SU-DHL-6 (cell line): Measurements from ENCODE around the gene BTBD16.

ENCODE experiments used
- H2AFZ ChIP-seq: fragments of 200-600 bp; sonication (generic); 2 replicates; pipeline ENCODE4 v1.6.1; 2014; ENCODE audit warnings: low read depth, mild to moderate bottlenecking, moderate library complexity, mixed read lengths, antibody characterized with exemption, low read length; ENCODE audit not compliant: severe bottlenecking
- H3F3A ChIP-seq: fragments of 200-600 bp; shearing (Covaris generic); 2 replicates; pipeline ENCODE4 v1.6.0; 2016; ENCODE audit warnings: antibody characterized with exemption, mild to moderate bottlenecking; ENCODE audit not compliant: insufficient read depth
- H3K27ac ChIP-seq: fragments of 200-600 bp; sonication (generic); 2 replicates; pipeline ENCODE4 v1.5.1; 2016; ENCODE audit warnings: low read depth, mild to moderate bottlenecking, low read length, moderate library complexity, mixed read lengths
- H3K27me3 ChIP-seq: fragments of 200-600 bp; sonication (generic), shearing (Covaris generic); 2 replicates; pipeline ENCODE4 v1.6.0; 2014; ENCODE audit warnings: mild to moderate bottlenecking, low read length
- H3K36me3 ChIP-seq: fragments of 200-600 bp; sonication (generic); 2 replicates; pipeline ENCODE4 v1.6.1; 2014; ENCODE audit warnings: mild to moderate bottlenecking, low read length, mixed read lengths
- H3K4me2 ChIP-seq: fragments of 300-600, 200-600 bp; shearing (Covaris generic), sonication (generic); 2 replicates; pipeline ENCODE4 v1.6.0; 2014; ENCODE audit warnings: low read length, low read depth, mild to moderate bottlenecking; ENCODE audit not compliant: poor library complexity, severe bottlenecking
- H3K4me3 ChIP-seq: fragments of 200-600 bp; sonication (generic); 2 replicates; pipeline ENCODE4 v1.5.1; 2014; ENCODE audit warnings: antibody characterized with exemption, low read length, mild to moderate bottlenecking, mixed read lengths; ENCODE audit not compliant: insufficient read depth, poor library complexity, severe bottlenecking
- H3K79me2 ChIP-seq: fragments of 200-600 bp; sonication (generic); 2 replicates; pipeline ENCODE4 v1.6.1; 2014; ENCODE audit warnings: mild to moderate bottlenecking, low read length, moderate library complexity; ENCODE audit not compliant: insufficient read depth
- H3K9ac ChIP-seq: fragments of 200-600 bp; sonication (generic); 2 replicates; pipeline ENCODE4 v1.7.0; 2014; ENCODE audit warnings: mild to moderate bottlenecking, low read length
- H3K9me2 ChIP-seq: fragments of 200-600 bp; sonication (generic); replicated peaks from 2 replicates; pipeline ENCODE4 v1.6.1; 2014; ENCODE audit warnings: low read length; ENCODE audit not compliant: insufficient read depth
- H3K9me3 ChIP-seq: fragments of 200-600 bp; sonication (generic); 2 replicates; pipeline ENCODE4 v1.6.1; 2014; ENCODE audit warnings: low read length, mixed read lengths; ENCODE audit not compliant: insufficient read depth
- H4K20me1 ChIP-seq: fragments of 200-600 bp; sonication (generic); 2 replicates; pipeline ENCODE4 v1.6.1; 2014; ENCODE audit warnings: low read depth, mild to moderate bottlenecking, antibody characterized with exemption, low read length, moderate library complexity, mixed read lengths
- CTCF ChIP-seq: fragments of 200-600 bp; sonication (generic); IDR thresholded peaks from one replicate; pipeline ENCODE4 v1.5.1; 2017; ENCODE audit warnings: antibody characterized with exemption, mild to moderate bottlenecking, low read length, moderate library complexity; ENCODE audit not compliant: insufficient read depth, poor library complexity, severe bottlenecking
- EZH2phosphoT487 ChIP-seq: fragments of 200-600 bp; sonication (generic), shearing (Covaris generic); conservative IDR thresholded peaks from 2 replicates; pipeline ENCODE4 v1.6.1; 2018; ENCODE audit warnings: mild to moderate bottlenecking, antibody characterized with exemption, low read length, moderate library complexity, mixed read lengths

BTBD16 gene

GRCh38 chr10:122271076-122271475 is at the start of gene BTBD16:
BTBD16 (plus strand) TSS chr10:122271296; CDS start chr10:122275082, 3,786 bp downstream.
- H3K9me2 ChIP-seq: no peaks in the 10 kb centered on the region
- H3K4me3 ChIP-seq: no peak within 1 kb of the TSS
- H3K27me3 ChIP-seq: no peaks in the 10 kb centered on the region
- H3K27ac ChIP-seq: no peak within 1 kb of the TSS
- TF ChIP-seq EZH2phosphoT487: no peak
- no peak for TF ChIP-seq CTCF
- H3K9ac ChIP-seq: no peak within 1 kb of the TSS
- H2AFZ ChIP-seq: no peak within 1 kb of the TSS
- H4K20me1 ChIP-seq: no peaks in the 10 kb centered on the region
- no peak within 1 kb of the TSS for H3K4me2 ChIP-seq
- no peaks in the 10 kb centered on the region for H3K79me2 ChIP-seq
- H3K9me3 ChIP-seq: no peaks in the 10 kb centered on the region
- H3K36me3 ChIP-seq: no peaks in the 10 kb centered on the region
- H3F3A ChIP-seq: no peaks in the 10 kb centered on the region

- Histone ChIP-seq H3K36me3 (no peaks in the 10 kb centered on the region), H3K9ac (no peak overlapping the region), H3K4me2 (no peak overlapping the region), H3K9me3 (no peaks in the 10 kb centered on the region), H3K27ac (no peak overlapping the region), H2AFZ (no peak overlapping the region), H3K4me3 (no peak overlapping the region), H3K27me3 (no peaks in the 10 kb centered on the region), H4K20me1 (no peaks in the 10 kb centered on the region), H3F3A (no peaks in the 10 kb centered on the region), H3K9me2 (no peaks in the 10 kb centered on the region), H3K79me2 (no peaks in the 10 kb centered on the region)
- TF ChIP-seq EZH2phosphoT487 (no peak), CTCF (no peak)
Observed at GRCh38 chr10:122221958-122222357, 49.1 kb upstream of the BTBD16 start.

- H3K9me3 ChIP-seq: no peaks in the 10 kb centered on the region
- H4K20me1 ChIP-seq: no peaks in the 10 kb centered on the region
- no peaks in the 10 kb centered on the region for H3K36me3 ChIP-seq
- no peaks in the 10 kb centered on the region for H3K79me2 ChIP-seq
- no peaks in the 10 kb centered on the region for H3F3A ChIP-seq
- TF ChIP-seq EZH2phosphoT487 (no peak), CTCF (no peak)
- H3K4me2 ChIP-seq: no peak overlapping the region
- H2AFZ ChIP-seq: no peak overlapping the region
- no peak overlapping the region for H3K9ac ChIP-seq
- H3K9me2 ChIP-seq: no peaks in the 10 kb centered on the region
- H3K4me3 ChIP-seq: no peak overlapping the region
- no peak overlapping the region for H3K27ac ChIP-seq
- no peaks in the 10 kb centered on the region for H3K27me3 ChIP-seq
Observed at GRCh38 chr10:122222638-122223037, 48.5 kb upstream of the BTBD16 start.
